Activated CD8-positive, alpha-beta memory T cell treated with anti-CD3 and anti-CD28 coated beads, Interleukin-2, amount 50 U/mL, for 1 hour (primary cell): Measurements from ENCODE around the gene NMRK1.

Source experiments
- DNase-seq: peaks from one replicate; pipeline ENCODE4 v3.0.0-alpha.2; 2020; ENCODE audit errors: extremely low read depth

NMRK1 gene

GRCh38 chr9:75087824-75088645 is at the start of gene NMRK1, which contains the start of gene OSTF1:
TSS of gene NMRK1 (minus strand) at chr9:75088155. CDS start at chr9:75083115, 5,040 bp downstream.
TSS of gene OSTF1 (plus strand) at chr9:75088514. CDS start at chr9:75088693, 179 bp downstream.
- peak; percentile 68 for DNase-seq

GRCh38 chr9:75134495-75134894 is 46.5 kb upstream of the NMRK1 start:
- DNase-seq: no peak

DNA sequence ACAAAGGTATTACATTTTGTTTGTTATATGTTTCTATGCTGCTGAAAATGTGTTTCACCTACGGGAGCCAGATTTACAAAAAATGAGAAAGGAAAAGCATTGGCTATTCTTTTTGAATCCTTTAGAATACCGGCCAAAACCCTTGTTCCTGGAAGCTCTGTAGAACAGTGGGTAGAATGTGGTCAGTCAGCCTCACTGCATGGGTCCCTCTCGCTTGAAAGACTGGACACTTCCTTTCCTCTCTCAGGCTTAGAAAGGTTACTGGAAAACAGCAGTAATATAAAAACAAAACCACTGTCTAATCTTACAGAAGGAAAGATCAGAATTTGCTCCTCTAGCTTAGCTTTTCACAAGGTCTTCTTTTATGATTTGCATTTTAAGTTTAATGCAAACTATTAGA is 45.4 kb upstream of the NMRK1 start:
- no peak for DNase-seq

DNA sequence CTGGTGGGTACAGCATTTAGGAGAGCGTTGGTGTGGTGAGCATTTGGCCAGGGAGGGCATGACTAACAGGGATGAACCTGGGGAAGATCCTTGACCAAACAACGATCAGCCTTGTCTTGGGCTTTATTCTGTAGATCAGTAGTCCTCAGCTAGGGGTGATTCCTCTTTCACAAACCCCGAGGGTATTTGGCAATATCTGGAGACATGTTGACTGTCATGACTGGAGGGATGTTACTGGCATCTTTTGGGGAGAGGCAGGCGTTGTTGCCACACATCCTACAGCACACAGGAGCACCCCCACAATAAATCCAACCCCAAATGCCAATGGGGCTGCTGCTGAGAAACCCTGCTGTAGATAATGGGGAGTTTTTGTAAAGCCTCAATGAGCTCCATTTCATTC is 44.3 kb upstream of the NMRK1 start:
- DNase-seq: no peak

DNA sequence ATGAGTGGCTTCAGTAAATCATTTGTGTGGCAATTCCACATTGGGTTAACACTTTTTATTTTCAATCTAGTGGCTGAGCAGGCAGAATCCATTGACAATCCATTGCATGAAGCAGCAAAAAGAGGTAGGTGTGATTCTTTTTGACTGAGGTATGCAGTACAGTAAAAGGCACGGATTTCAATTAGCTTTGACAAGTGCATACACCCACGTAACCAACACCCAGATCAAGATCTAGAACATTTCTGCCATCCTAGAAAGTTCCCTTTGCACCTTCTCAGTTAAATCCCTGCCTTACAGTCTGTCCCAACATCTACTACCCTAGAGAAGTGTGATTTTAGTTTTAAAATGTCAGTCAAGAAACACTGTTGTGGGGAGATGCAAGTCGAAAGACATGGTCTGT is 43.7 kb upstream of the NMRK1 start:
- no peak for DNase-seq

- DNase-seq: no peak
Observed at GRCh38 chr9:75130621-75131230, 42.8 kb upstream of the NMRK1 start.

DNA sequence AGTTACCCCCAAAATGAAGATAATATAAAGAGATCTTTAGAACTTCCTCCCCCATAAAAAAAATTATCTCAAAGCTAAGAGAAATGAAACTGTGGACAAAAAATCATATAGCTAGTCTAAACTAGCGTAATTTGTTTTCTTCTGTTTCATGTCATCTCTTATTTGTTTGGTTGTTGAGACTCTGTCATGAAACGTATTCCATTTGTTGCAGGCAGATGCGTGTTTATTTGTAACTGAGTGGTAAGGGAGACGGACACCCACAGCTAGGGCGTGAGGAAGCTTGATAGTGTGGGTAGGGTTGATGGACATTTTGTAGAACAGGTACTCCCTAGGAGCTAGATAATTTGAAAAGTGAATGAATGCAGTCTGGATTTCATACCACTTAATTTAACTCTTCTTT is 42.2 kb upstream of the NMRK1 start:
- DNase-seq: no peak

- DNase-seq: no peak
Observed at GRCh38 chr9:75128535-75128934, 40.6 kb upstream of the NMRK1 start.

DNA sequence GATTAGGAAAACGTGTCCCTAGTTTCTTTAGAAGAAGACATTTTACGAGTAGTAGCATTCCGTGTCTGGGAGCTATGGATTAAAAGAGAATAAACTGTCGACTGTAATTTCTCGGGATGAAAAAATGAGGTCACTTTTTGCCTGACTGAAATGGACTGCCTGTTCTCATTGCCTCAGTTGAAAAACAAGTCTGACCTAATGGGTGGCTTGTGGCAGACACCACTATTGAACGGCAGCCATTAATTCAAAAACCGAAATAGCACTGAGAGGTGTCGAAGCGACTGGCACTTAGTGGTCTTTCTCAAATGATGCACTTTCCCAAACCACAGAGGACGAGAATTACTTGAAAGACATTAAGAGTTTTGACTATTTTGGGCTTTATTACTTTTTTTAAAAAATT is 35.7 kb upstream of the NMRK1 start:
- DNase-seq: no peak

DNA sequence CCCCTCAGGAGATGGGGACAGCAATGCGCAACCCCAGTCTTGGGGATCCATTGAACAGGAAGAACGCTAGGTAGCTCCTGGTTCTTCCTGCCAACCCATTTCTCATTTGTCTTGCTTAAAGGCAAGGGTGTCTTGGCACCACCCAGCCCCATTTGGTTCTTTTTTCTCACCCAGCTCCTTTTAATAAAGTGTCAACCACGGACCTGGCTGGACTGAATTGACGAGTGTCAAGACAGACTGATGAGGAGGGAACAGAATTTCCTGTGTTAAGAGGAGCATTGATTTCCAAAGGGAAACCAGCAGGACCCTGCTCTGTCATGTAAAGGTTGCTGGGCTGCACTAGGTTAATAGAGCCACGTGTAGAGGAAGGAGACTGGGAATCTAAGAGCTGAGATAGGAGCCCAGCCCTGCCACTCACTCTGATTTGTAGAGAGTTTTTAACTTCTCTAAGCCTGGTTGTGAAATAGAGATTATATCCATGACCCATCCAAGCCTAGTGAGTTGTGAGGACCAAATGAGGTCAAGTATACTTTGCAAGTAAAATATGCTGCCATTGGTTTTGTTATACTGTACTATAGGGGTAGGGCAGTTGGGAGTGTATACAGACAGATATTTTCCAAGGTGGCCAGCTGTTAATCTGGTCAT is 34.1 kb upstream of the NMRK1 start:
- no peak for DNase-seq

DNA sequence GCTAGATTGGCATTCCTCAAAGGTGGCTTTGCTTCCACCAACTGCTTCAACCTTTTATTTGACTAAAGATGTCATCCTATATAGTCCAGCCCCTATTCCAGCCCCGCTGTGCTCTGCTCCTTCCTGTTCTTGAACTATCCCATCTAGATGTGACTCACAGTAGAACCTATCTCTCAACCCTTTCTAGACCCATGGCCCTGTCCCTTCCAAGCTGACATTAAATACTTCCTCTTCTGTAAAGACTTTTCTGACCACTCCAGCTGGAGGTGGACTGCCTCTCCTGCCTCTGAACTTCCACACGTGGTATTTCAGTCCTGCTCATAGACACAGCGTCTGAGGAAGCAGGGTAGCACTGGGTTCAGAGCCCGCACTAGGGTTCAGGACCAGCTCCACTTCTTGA is 32.7 kb upstream of the NMRK1 start:
- no peak for DNase-seq

DNA sequence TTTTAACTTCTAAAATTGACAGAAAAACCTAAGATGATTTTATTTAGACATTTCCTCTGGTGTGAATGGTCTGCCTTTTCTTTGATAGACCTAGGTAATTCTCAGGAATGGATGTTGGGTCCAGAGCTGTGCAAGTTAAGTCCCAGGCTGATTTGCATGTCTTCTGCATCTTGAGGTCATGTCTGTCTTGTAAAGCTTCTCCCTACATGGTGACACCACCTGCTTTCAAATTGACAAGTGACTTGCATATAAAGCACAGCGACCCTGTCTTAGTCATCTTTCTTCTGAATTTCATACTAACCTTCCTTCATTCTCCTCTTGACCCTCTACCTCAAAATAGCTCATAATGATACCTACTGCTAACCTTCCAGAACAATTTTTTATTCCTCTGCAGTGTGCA is 29.6 kb upstream of the NMRK1 start:
- no peak for DNase-seq

DNA sequence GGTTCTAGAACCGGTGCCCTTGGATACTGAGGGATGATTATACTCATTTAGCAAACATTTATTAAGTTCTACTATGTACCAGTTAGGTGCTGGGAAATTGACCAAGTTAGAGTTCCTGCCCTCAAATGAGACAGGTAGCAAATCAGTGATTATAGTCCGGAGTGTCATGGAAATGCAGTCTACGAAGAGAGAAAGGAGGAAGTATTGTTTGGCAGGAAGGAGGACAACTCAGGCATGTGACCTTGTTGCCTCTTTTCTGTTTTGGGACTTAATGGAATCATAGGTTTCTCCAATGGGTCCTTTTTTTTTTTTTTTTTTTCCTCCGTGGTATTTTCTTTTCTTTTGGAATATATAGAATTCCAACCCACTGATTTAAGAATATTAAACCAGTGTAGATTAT is 28.4 kb upstream of the NMRK1 start:
- DNase-seq: no peak

- no peak for DNase-seq
Observed at GRCh38 chr9:75112789-75113188, 24.8 kb upstream of the NMRK1 start.

DNA sequence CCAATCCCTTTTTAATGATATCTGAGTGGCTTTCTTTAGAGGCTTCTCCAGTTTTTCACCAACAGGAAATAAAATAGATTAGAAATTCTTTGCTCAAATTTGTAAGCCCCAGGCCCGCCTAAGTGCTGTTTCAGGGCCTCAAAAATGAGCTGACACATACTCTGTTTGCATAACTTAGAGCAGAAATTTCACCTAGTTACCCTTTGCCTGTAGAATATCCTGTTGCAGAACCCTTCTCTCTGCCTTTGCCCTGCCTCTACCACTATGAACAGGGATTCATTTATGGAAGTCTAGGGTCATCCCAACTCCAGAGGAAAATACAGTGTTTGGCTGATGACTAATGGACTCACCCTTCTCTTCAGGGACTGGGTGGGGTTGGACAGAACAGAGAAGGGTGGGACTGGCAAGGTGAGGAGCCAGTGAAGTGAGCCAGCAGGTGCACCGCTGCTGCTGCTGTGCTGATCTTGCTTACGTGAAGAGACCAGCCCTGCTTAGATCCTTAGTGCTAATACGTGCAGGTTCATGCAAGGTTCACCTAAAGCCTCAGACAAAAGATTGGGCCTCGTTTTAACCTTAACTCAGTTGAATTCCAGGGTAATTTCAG is 23.2 kb upstream of the NMRK1 start:
- DNase-seq: no peak

- DNase-seq: no peak
Observed at GRCh38 chr9:75109210-75109839, 21.4 kb upstream of the NMRK1 start.

DNA sequence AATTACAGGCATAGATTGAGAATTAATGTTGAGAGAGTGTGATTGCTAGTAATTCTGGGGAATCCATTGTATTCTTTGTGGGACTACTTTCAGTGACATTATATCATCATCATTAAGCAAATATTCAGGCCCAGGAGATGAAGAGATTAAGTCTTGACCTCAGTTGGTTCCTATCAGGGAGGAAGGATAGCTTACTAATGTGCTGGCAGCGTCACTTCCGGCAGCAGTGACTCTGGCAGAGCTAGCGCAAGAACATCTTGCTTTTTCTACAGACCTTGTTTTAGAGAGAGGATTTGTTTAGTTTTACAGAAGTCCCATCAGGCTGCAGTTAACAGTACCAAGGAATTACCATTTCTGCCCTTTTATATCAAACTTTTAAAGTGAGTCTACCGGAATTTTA is 20.6 kb upstream of the NMRK1 start:
- no peak for DNase-seq

- DNase-seq: no peak
Observed at GRCh38 chr9:75106857-75107256, 18.9 kb upstream of the NMRK1 start.

GRCh38 chr9:75105841-75106240 is 17.9 kb upstream of the NMRK1 start:
- no peak for DNase-seq

GRCh38 chr9:75105019-75105540 is 17.1 kb upstream of the NMRK1 start:
- DNase-seq: no peak

GRCh38 chr9:75104607-75105006 is 16.7 kb upstream of the NMRK1 start:
- DNase-seq: no peak
